GM12892 (cell line): ENCODE data around the gene TPD52L1.

ENCODE experiments used
- POLR2A ChIP-seq: IDR thresholded peaks from 2 replicates; pipeline ENCODE4 v1.6.1; 2011; ENCODE audit warnings: low read depth, low read length, control low read depth
- POLR2AphosphoS5 ChIP-seq: IDR thresholded peaks from 2 replicates; pipeline ENCODE4 v1.6.1; 2011; ENCODE audit warnings: low read depth, low read length, control low read depth

DNA sequence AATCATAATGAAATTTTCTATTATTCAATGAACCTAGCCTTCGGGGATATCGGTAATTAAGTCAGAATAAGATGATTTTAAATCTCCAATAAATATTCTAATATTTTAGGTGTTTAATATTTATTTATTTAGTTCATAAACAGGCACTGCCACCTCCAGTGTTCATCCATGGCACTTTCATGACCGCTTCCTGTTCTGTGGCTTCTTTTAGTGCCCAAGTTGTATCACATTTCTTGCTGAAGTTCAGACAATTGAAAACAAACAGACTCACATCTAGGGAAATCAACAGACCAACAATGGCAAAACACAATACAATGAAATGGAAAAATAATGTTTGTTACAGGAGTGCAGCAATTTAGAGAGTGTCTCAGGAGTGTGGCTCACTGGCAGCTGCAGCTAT, 122.2 kb downstream of the TPD52L1 start:
- TF ChIP-seq POLR2A (no peak), POLR2AphosphoS5 (no peak)
